SH-SY5Y (cell line): Measurements from ENCODE around the gene XAF1.

Experiments used
- GATA2 ChIP-seq: IDR thresholded peaks from 2 replicates; pipeline ENCODE4 v1.6.1; 2011; ENCODE audit warnings: mild to moderate bottlenecking, low read depth, low read length
- GATA3 ChIP-seq: IDR thresholded peaks from 2 replicates; pipeline ENCODE4 v1.6.1; 2011; ENCODE audit warnings: low read depth, mild to moderate bottlenecking, low read length, moderate library complexity

XAF1 gene

GRCh38 chr17:6815775-6816174, 59.9 kb downstream of the XAF1 start:
- TF ChIP-seq GATA3 (no peak), GATA2 (no peak)

- TF ChIP-seq GATA2, result no peak
- no peak for TF ChIP-seq GATA3
These were observed 63.1 kb downstream of the XAF1 start for GRCh38 chr17:6818938-6819337.

GRCh38 chr17:6823011-6823442, 67.2 kb downstream of the XAF1 start:
- no peak for TF ChIP-seq GATA2
- TF ChIP-seq GATA3, result no peak
